Thyroid gland (tissue), 4 donors: ENCODE results near the gene ARL10.

Experiments
- POLR2A ChIP-seq, 2 donors: fragments of 450-650 bp; IDR thresholded peaks; one replicate each; pipeline ENCODE4 v1.6.1; 2017; ENCODE audit warnings: antibody characterized with exemption in 2 of 2, mild to moderate bottlenecking in 2 of 2, moderate library complexity in 1 of 2
- TF ChIP-seq, protein P1 (sequence below), 6 experiments: fragments of 200-600 bp in 3 of 6; fragments of 450-650 bp in 3 of 6; sonication (generic) in 3 of 6; IDR thresholded peaks; one replicate each; pipeline ENCODE4 v1.5.1; 2016 to 2019; ENCODE audit warnings: antibody characterized with exemption in 6 of 6, mild to moderate bottlenecking in 2 of 6, inconsistent platforms in 1 of 6, moderate library complexity in 1 of 6

DNA sequence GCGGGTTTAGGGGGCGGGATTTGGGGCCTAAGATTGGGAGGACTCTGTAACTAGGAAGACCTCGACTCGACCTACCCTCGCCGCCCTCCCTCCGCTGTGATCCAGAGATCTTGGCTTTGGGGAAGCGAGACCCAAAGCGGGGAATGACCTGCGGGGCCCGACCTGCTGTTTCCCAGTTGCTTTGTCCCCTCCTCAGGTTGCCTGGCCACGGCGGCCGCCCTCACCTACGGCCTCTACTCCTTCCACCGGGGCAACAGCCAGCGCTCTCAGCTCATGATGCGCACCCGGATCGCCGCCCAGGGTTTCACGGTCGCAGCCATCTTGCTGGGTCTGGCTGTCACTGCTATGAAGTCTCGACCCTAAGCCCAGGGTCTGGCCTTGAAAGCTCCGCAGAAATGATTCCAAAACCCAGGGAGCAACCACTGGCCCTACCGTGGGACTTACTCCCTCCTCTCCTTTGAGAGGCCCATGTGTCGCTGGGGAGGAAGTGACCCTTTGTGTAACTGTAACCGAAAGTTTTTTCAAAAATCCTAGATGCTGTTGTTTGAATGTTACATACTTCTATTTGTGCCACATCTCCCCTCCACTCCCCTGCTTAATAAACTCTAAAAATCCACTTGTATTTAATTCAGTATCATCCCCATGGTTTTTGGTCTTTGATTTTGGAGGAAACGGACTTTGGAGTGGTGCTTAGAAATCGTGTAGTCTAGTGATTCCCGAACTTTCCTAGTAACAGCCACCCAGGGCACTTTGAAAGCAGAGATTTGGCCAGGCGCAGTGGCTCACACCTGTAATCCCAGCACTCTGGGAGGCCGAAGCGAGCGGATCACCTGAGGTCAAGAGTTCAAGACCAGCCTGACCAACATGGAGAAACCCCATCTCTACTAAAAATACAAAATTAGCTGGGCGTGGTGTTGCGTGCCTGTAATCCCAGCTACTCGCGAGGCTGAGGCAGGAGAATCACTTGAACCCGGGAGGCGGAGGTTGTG, 24.1 kb downstream of the ARL10 start:
- TF ChIP-seq POLR2A (IDR thresholded peaks at IDR 0.05): peak in 1 of 2 donors; percentile 76
- TF ChIP-seq, protein P1, sequence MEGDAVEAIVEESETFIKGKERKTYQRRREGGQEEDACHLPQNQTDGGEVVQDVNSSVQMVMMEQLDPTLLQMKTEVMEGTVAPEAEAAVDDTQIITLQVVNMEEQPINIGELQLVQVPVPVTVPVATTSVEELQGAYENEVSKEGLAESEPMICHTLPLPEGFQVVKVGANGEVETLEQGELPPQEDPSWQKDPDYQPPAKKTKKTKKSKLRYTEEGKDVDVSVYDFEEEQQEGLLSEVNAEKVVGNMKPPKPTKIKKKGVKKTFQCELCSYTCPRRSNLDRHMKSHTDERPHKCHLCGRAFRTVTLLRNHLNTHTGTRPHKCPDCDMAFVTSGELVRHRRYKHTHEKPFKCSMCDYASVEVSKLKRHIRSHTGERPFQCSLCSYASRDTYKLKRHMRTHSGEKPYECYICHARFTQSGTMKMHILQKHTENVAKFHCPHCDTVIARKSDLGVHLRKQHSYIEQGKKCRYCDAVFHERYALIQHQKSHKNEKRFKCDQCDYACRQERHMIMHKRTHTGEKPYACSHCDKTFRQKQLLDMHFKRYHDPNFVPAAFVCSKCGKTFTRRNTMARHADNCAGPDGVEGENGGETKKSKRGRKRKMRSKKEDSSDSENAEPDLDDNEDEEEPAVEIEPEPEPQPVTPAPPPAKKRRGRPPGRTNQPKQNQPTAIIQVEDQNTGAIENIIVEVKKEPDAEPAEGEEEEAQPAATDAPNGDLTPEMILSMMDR (IDR thresholded peaks at IDR 0.05): no peak
